ENCODE data around the gene DXO.
"Not testable (repeated sequence)": the region's sequence is repeated elsewhere in the genome, so short reads cannot be mapped to it uniquely, and the experiment has no call there.

- TF ChIP-seq EZH2 (IDR thresholded peaks at IDR 0.05; ENCODE audit: borderline replicate concordance, insufficient read depth, low read depth, low read length, poor library complexity, severe bottlenecking), result not testable (repeated sequence)
- TF ChIP-seq, protein P1, sequence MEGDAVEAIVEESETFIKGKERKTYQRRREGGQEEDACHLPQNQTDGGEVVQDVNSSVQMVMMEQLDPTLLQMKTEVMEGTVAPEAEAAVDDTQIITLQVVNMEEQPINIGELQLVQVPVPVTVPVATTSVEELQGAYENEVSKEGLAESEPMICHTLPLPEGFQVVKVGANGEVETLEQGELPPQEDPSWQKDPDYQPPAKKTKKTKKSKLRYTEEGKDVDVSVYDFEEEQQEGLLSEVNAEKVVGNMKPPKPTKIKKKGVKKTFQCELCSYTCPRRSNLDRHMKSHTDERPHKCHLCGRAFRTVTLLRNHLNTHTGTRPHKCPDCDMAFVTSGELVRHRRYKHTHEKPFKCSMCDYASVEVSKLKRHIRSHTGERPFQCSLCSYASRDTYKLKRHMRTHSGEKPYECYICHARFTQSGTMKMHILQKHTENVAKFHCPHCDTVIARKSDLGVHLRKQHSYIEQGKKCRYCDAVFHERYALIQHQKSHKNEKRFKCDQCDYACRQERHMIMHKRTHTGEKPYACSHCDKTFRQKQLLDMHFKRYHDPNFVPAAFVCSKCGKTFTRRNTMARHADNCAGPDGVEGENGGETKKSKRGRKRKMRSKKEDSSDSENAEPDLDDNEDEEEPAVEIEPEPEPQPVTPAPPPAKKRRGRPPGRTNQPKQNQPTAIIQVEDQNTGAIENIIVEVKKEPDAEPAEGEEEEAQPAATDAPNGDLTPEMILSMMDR (IDR thresholded peaks at IDR 0.05), result not testable (repeated sequence)
These were observed 9.1 kb upstream of the DXO start for GRCh38 chr6:31980998-31981397.

Measured in B cell (primary cell).